IPS DF 4.7 (cell line): ENCODE measurements around the gene DENND1B.
"Not testable (repeated sequence)": the region's sequence is repeated elsewhere in the genome, so short reads cannot be mapped to it uniquely, and the experiment has no call there.

Experiments used
- DNase-seq: peaks from one replicate; pipeline ENCODE4 v3.0.0-alpha.2; 2013; ENCODE audit warnings: low spot score; ENCODE audit errors: extremely low read depth

Gene DENND1B

DNA sequence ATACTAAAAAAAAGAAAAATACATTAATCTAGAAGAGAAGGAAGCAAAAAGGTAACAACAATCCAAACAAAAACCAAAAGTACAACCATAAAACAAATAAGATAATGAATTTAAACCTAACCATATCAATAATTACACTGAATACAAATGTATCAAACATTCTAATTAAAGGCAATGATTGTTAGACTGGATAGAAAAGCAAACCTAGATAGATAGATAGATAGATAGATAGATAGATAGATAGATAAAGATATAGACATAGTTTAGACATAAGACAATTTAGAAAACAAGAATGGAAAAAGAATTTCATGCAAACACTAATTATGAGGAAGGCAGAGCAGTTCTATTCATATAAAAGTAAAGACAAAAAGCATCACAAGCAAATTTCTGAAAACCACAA is 24.9 kb downstream of the DENND1B start:
- no peak for DNase-seq

DNA sequence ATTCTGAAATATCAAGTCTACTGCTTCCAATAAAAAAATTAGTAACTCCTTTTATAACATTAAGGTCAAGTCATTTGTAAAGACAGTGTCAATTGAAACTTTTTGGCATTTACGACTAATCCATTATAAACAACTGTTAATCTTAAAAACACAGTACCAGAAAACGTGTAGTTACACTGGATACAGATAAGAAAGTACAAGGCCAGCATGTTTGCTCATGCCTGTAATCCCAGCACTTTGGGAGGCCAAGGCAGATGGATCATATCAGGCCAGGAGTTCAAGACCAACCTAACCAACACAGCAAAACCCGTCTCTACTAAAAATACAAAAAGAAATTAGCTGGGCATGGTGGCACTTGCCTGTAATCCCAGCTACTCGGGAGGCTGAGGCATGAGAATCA is 29.4 kb downstream of the DENND1B start:
- DNase-seq, result no peak

DNA sequence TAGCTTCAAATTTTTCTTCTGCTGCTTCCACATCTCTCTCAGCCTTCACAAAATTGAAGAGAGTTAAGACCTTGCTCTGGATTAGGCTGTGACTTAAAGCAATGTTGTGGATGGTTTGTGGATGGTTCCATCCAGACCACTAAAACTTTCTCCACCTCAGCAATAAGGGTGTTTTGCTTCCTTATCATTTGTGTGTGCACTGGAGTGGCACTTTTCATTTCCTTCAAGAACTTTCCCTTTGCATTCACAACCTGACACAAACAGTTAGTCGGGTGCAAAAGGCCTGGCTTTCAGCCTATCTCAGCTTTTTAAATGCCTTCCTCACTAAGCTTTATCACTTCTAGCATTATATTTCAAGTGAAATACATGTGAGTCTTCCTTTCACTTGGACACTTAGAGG is 30.3 kb downstream of the DENND1B start:
- no peak for DNase-seq

DNA sequence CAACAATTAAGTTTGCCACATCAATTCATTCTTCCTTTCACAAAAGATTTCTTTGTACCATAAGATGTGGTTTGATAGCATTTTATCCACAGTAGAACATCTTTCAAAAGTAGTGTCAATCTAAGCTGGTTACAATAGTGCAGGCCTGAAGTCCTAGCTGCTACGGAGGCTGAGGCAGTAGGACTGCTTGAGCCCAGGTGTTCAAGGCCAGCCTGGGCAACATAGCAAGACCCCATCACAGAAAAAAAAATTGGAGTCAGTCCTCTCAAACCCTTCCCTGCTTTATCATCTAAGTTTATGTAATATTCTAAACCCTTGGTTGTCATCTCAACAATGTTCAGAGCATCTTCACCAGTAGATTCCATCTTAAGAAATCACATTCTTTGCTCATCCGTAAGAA is 31.7 kb downstream of the DENND1B start:
- DNase-seq, result no peak

DNA sequence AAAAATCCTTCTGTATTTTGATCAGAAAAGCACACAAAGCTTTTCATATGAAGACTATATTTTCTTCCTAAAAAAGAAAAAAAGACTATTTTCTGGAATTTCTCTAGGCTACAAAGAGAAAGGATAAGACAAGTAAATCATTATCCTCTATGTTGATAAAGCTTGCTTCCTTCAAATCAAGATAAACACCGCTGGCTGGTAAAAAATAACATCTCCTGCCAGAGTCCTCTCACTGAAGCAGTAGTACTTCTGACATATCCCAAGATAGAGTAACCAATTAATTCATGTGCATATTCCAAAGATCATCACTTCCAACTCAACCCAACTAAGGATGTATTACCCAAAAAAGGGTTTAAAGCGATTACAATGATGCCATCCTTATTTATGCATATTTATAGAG is 34.3 kb downstream of the DENND1B start:
- DNase-seq, result no peak

DNA sequence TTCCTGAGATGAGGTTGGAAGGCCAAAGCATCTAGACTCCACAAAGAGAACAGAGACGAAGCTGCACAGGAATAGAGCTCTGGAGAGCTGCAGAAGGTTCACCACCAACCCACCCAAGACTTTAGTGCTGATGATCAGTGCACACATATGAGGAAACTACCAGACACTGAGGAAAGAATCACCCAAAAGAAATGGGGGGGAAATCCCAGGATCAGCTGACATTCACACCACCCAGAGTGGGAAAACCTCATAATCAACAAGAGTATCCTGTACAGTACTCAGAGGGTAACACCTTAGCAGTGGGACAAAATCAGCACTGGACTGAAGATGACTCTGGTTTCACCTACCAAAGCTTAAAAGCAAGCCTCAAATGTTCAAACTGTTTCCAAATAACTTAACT is 36.4 kb downstream of the DENND1B start:
- DNase-seq, result no peak

DNA sequence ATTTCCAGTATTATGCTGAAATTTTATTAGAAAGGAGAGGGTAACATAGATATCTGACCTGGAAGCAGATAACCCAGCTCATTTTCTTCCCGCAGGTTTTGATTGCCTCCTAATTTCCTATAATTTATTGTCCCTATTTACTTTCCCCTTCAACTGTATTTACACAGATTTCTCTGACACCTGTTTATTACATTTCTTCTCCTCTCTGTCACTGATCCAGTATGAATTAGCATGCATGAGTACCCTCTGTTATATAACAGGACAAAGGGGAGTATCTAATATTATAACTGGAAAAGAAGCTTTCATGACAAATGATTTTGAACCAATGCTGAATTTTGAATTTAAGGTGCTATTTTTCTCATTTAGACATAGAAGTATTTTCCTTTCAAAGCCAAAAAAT is 37.4 kb downstream of the DENND1B start:
- no peak for DNase-seq

DNA sequence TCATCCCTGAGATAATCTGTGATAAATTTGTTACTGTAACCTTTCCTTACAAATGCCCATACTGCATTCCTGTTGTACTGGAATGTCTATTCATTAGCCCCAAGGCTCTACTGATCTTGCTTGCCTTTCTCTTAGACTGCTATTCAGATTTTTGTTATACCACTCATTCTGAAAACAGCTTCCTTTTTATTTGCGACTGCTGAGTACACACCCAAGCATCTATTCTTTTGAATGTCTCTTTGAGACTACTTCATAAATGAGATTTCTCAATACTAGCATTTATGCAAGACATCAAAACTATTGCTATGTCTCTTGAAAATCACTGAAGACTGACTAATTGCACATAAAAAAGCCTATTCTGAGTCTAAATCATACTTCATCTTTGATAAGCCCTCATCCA is 38.6 kb downstream of the DENND1B start:
- DNase-seq, result no peak

DNA sequence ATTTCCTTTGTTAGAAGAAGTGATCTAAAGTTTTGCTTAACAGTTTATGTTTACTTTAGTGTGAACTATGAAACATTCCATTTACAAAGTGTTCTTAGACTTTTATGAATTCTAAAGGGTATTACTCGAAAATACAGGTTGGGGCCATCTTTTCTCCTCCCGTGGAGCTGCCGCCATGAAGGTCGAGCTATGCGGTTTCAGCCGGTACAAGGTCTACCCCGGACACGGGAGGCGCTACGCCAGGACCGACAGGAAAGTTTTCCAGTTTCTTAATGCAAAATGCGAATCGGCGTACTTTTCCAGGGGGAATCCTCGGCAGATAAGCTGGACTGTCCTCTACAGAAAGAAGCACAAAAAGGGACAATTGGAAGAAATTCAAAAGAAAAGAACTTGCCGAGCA is 39.8 kb downstream of the DENND1B start:
- no peak for DNase-seq

DNA sequence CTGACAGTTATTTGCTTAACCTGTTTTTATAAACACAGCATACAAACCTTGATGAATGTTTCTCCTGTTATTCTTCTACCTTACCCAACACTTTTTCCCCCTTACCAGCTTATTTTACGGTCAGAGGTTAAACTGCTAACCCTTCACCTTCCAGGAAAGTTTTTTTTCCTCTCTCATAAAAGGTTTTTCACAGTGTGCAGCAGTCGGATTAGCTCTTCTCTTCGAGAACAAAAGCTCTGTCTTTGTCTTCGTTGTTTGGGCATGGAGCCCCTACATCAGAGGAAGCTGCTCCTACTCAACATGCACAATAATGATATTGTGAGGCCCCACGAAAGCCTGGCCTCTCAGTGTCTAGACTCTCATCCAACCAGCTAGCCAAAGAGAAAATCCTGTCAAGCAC is 42.0 kb downstream of the DENND1B start:
- no peak for DNase-seq

DNA sequence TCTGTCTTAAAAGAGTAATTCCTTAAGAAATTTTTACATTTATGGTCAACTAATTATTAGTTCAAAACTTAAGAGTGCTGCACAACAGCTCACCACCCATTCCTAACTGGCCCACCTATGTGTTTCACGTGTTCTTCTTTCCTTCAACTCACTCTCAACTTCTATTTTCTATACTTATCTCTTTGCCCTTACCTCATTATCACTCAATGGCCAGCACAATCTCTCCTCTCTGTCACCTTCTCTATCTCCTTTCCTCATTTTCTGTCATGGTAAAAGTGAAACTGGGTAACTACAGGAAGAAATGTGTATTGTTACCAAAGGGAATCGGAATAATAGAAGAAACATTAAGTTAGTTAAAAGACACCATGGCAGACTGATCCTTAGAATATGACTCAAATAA is 43.1 kb downstream of the DENND1B start:
- DNase-seq, result no peak

DNA sequence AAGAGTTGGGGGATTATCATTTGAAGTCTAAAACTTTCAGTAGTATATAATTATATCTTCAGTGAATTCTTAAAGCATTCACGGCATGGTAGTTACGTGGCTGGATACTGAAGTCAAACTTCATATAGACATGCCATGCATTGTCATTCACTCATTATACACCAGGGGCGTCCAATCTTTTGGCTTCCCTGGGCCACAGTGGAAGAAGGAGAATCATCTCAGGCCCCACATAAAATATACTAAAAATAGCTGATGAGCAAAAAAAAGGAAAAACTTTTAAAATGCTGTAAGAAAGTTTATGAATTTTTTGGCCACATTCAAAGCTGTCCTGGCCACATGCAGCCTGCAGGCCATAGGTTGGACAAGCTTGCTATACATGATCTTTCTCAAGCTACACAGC is 43.8 kb downstream of the DENND1B start:
- DNase-seq, result no peak

DNA sequence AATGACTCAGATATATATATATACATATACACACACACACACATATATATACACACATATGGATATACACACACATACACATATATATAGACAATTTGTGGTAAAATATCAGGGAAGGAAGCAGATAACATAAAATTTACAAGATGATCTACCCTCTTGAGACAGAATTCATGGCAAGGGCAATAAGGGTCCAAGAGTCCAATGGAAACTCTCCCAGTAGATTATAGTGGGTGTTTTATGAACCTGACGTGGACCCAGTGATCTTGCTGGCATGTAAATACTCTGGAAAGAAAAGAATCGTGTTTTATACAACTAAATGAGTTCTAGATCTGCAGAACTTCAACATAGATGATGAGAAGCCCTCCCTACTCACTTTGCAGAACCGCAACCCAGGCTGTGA is 49.3 kb downstream of the DENND1B start:
- no peak for DNase-seq

DNA sequence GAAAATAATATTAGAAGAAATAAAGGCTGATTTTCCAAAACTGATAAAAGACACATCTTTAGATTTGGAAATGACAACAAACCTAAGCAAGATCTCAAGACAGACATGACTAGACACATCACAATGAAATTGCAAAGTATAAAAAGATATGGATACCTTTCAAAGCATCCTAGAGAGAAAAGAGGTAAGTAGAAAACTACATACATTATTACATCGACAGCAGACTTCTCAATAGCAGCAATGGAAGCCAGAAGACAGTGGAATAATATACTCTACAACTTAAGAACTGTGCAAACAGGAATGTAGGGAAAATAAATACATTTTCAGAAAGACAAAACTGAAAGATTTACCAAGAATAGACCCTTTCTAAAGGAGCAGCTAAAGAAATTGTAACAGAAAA is 50.2 kb downstream of the DENND1B start:
- DNase-seq, result no peak

DNA sequence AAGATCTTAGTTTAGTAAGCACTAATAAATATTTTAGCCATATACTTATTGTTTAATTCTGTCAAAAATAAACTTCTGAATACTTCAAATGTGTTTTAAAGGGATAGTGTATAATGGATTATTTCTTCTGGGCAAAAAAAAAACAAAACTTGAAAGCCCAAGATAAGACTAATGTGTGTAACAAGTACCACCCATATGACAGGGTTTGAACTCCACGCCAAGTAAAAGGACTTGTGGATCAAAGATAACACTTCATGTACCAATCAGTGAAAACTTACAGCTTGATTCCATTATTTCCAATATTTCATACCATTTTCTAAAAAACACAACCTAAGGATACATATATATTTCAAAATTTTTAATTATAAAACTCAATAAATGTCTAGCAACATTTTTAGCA is 59.5 kb downstream of the DENND1B start:
- no peak for DNase-seq

DNA sequence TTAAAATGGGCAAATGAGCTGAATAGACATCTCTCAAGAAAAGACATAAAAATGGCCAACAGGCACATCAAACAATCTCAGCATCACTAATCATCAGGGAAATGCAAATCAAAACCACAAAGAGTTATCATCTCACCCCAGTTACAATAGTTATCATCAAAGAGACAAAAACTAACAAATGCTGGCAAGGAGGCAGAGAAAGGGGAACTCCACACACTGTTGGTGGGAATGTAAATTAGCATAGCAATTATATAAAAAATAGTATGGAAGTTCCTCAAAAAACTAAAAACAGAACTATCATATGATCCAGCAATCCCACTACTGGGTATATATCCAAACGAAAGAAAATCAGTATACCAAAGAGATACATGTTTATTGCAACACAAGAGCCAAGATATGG is 68.7 kb downstream of the DENND1B start:
- DNase-seq, result no peak

DNA sequence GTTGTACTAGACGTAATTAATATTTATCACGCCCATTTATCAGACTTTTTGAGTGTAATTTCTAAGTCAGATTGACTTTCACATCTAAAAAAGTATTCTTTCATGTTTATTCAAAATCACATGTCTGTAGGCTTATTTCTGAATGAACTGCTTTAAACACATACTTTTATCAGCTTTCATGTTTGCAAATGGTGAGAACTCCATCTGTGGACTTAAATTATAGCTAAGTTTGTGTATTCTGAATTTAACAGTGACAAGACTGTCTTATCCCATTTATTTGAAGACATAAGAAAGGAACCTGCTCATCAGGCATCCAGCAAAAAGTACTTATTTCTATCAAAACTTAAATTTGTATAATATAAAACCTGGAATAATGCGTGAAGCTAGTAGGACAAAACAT is 69.3 kb downstream of the DENND1B start:
- DNase-seq, result no peak

DNA sequence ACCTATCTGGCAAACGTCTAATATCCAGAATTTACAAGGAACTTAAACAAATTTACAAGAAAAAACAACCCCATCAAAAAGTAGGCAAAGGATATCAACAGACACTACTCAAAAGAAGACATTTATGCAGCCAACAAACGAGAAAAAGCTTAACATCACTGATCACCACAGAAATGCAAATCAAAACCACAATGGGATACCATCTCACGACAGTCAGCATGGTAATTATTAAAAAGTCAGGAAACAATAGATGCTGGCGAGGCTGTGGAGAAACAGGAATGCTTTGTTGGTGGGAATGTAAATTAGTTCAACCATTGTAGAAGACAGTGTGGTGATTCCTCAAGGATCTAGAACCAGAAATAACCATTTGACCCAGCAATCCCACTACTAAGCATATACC is 74.6 kb downstream of the DENND1B start:
- not testable (repeated sequence) for DNase-seq

DNA sequence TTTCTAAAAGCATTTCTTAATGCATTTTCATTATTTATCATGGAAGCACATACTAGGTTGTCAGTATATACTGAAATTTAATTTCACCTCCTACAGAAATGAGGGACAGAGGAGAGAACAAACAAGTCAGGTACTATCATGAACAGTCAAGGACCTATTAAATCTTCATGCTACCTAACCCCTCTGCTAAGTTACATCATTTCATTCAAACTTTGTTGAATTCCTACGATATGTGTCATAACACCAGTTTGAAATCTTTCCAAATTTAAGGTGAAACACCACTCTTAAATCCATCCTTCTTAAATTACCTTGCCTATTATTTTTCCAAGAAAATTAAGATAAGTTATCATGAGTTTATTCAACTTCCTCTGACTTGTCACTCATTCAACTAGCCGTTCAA is 78.9 kb downstream of the DENND1B start:
- DNase-seq, result no peak

DNA sequence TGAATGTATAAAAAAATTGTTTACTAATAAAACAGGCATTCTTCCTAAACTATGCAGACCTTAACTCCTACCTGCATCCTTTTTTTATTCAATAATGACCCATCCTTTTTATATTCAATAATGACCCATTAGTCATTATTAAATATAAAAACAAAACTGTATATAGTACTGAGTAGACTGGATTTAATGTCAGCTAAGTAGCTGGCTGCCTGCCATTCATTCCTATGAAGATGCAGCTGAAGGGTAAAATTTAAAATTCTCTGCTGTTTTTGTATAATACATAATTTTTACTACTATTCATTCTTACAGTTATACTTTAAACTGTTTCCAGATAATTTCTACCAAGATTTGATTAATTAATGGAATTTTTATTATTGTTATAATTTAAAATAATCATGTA is 79.3 kb downstream of the DENND1B start:
- no peak for DNase-seq

DNA sequence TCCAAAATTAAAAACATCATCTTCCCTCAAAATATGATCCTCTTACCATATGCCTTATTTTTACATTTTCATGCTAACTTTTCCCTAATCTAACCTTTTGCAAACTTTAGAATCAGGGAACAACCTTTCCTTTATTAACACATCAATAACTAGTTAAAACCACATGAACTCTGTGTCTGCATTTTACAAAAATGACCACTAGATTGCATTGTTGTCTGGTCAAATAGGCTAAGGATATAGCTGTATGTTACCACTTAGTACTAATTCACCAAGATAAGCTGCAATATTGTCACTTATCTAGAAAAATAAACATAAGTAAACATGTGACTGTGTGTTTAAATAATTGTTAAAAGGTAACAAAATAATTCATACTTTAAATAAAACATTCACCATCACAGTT is 82.3 kb downstream of the DENND1B start:
- DNase-seq, result no peak

DNA sequence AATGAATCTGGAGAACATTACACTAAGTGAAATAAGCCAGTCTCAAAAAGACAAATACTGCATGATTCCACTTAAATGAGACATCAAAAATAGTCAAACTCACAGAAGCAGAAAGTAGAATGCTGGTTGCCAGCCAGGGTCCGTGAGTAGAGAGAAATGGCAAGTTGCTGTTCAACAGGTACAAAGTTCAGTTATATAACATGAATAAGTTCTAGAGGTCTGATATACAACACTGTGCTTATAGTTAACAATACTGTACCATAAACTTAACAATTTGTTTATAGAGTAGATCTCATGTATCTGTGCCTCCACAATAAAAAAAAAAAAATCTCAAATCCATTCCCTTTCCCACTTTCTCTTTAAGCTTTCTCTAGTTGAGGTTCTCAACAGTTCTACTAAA is 83.5 kb downstream of the DENND1B start:
- no peak for DNase-seq

DNA sequence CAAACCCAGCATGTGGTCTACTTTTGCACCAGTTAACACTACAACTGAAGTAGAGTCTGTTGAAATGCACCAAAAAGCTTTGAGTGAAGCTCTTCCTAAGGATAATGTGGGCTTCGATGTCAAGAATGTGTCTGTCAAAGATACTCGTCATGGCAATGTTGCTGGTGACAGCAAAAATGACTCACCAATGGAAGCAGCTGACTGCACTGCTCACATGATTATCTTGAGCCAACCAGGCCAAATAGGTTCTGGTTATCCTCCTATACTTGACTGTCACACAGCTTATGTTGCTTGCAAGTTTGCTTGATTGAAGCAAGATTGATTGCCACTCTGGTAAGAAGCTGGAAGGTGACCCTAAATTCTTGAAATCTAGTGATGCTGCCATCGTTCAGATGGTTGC is 85.2 kb downstream of the DENND1B start:
- no peak for DNase-seq

DNA sequence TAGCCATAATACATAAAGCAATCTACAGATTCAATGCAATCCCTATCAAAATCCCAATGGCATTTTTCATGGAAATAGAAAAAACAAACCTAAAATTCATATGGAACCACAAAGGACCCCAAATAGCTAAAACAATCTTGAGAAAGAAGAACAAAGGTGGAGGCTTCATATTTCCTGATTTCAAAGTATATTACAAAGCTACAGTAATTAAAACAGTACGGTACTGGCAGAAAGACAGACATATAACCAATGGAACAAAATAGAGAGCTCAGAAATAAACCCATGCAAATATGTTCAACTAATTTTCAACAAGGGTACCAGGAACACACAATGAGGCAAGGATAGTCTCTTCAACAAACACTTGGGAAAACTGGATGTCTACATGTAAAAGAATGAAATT is 87.0 kb downstream of the DENND1B start:
- DNase-seq, result no peak
